ENCODE results near the gene MYO1B.
"Not testable (repeated sequence)": the region's sequence is repeated elsewhere in the genome, so short reads cannot be mapped to it uniquely, and the experiment has no call there.

Gene MYO1B

GRCh38 chr2:191443446-191443845 is 198.2 kb downstream of the MYO1B start:
- no peak for DNase-seq (ENCODE audit: low read depth in 3 of 3, low spot score in 1 of 3)

DNA sequence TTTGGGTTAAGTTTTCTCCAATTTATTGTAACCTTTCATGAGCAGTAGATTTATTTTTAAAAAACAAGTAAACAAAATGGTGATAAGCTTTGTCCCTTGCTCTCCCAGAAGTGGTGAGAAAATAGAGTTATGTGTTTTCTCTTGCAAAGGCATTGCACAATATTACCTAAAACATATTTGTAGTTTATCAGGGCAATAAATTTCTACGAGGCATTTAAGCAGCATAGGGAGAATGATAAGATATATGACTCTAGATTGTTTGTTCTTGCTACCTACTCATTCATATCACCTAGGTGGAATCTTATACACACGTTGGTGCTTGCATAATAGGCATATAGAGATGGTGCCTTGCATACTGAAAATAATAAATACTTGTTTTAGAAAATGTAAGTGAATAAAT is 201.7 kb downstream of the MYO1B start:
- DNase-seq (ENCODE audit: low read depth in 3 of 3, low spot score in 1 of 3): no peak

DNA sequence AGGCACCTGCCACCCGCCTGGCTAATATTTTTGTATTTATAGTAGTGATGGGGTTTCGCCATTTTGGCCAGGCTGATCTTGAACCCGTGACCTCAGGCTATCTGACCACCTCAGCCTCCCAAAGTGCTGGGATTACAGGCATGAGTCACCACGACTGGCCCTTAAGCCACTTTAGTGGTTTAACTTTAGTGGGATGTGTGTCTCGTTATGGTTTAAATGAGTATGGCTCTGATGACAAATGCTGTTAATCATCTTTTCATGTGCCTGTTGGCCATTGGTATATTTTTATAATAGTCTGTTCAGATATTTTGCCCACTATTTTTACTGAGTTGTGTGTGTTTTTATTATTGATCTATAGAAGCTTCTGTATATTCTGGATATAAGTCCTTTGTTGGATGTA is 205.9 kb downstream of the MYO1B start:
- no peak for DNase-seq (ENCODE audit: low read depth in 3 of 3, low spot score in 1 of 3)

DNA sequence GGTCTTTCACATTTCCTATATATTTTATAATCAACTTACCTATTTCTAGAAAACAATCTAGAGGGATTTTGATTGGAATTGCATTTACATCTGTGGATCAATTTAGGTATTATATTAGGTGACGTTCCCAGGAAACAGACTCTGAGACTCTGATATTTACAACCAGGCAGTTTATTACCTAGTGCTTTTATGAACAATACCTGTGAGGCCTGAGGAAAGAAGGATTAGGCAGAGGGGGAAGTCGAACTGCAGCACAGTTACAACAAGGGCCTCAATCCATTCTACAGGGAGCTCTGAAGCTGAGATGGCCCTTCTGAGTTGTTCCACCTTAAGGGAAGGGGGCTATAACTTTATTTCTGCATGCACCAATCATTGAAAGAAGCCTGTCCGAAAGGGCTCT is 206.9 kb downstream of the MYO1B start:
- no peak for DNase-seq (ENCODE audit: low read depth in 3 of 3, low spot score in 1 of 3)

DNA sequence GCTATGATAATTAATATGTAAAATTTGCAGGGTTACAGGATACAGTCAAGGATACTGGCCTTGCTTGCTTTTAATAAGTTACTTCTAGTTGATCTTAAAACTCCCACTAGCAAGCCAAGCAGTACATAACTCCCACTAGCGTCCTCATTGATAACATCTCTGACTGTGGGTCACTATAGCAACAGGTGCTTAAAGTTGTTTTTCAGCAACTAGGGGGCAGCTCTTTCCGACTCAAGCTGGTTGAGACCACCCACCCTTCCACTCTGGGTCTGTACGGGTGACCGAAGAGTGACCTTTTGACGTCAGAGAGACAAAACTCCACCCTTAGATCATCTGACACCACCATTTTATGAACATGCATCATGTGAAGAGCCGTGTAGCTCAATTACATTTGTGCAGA is 208.6 kb downstream of the MYO1B start:
- no peak for DNase-seq (ENCODE audit: low read depth in 3 of 3, low spot score in 1 of 3)

DNA sequence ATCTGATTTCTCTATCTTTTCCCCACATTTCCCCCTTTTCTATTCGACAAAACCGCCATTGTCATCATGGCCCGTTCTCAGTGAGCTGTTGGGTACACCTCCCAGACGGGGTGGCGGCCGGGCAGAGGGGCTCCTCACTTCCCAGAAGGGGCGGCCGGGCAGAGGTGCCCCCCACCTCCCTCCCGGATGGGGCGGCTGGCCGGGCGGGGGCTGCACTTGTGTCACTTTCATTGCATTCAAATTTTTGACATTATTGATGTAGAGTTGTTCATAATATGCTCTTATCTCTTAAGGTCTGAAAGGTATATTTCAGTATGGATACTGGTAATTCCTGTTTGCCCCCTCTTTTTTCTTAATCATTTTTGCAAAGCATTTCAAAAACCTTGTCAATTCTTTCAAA is 211.3 kb downstream of the MYO1B start:
- not testable (repeated sequence) for DNase-seq (ENCODE audit: low read depth in 3 of 3, low spot score in 1 of 3)

DNA sequence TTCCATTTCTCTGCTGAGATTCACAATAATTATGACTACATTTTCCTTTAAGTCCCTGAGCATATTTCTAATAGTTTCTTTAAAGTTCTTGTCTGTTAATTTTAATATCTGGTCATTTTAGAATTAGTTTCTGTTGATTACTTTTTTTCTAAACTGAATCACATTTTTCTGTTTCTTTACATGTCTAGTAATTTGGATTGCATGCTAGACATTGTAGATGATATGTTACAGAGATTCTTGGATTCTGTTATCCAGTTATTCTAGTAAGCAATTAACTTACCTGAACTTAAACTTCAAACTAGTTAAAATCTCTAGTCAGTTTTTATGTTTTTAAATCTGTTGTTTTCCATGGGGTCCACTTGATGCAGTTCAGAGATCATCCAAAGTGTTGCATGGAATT is 214.0 kb downstream of the MYO1B start:
- DNase-seq (ENCODE audit: low read depth in 3 of 3, low spot score in 1 of 3): no peak

GRCh38 chr2:191462370-191462769 is 217.2 kb downstream of the MYO1B start:
- DNase-seq (ENCODE audit: low read depth in 3 of 3, low spot score in 1 of 3): no peak

- DNase-seq (ENCODE audit: low read depth in 3 of 3, low spot score in 1 of 3): no peak
Observed at GRCh38 chr2:191463790-191464189, 218.6 kb downstream of the MYO1B start.

DNA sequence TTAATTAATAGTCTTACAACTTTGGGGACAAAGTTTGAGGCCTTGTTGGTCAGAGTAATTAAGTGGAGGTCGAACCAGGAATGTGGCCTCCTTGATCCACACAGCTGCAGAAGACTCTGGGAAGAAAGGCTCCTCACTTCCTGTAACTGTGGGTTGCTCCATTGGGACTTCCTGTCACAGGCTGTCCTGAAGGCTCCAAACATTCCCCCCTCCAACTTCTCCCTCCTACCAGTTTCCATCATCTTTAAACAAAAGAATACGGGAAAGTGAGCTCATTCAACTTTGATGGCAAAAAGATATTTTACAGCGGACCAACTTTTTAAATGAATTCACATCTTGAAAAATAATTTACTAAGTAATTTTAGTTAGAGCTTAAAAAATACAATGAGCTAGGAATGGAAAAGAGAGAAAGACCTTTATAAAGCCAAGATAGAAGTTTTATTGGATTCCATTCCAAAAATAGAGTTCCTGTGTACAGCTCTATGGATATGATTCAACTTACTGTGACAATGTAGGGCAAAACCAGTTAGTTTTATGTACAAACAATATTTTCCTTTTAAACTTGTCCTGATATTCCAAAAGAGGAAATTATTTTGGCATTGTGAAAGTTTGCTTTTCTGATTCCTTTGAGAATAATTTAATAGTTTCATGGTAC is 220.7 kb downstream of the MYO1B start:
- DNase-seq (ENCODE audit: low read depth in 3 of 3, low spot score in 1 of 3): no peak

DNA sequence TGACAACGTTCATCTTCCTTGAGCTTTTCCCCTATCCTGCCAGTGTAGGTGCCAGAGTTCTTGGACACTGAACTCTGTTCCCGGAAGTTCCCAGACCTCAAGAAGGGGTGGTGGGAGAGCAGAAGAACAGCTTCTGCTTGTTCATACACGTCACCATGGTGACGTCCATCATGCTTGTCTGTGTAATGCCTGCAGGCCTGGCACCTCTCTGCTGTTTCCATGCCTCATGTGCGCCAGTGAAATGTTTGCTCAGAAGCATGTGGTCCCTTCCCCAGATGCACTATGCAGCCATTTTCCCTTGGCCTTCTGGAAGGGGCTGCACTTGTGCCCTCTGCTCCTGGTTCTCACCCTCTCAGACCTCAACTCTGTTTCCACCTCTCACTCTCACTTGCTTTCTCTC is 221.9 kb downstream of the MYO1B start:
- DNase-seq (ENCODE audit: low read depth in 3 of 3, low spot score in 1 of 3): no peak

DNA sequence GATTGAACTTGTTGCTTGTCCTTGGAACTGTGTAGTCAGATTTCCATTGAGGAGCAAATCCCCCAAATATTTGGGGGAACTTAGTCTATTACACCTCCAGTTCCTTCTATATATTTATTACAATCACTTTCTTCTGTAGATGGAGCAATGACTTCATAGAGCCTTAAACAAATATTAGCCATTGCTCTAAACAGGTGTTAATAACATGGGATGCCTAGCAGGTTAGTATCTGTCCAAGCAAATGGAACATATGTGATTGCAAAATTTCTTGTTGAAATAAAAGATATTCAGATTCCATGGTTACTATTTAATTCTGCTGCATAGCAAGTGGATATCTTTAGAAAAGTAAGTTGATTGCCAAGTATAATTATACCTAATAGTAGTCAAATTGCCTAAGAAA is 225.1 kb downstream of the MYO1B start:
- no peak for DNase-seq (ENCODE audit: low read depth in 3 of 3, low spot score in 1 of 3)

DNA sequence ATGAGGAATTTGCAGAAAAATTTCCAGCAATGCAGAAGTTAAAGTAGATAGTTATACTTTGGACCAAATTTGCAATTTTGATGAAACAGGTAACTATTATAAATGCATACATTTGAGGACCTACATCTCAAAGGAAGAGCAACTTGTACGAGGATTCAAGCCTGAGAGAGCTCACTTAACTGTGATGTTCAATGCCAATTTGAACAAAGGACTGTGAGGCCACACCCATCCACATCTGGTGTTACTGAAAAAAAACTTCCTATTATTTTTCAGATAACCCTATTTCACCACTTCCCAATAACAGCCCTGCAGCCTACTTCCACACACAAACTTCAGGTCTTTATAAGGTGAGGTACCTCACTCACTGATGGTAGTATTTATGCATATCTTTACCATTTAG is 229.3 kb downstream of the MYO1B start:
- DNase-seq (ENCODE audit: low read depth in 3 of 3, low spot score in 1 of 3): no peak
